ENCODE measurements around the gene FLT1. TPM values are rescaled to one million over a fixed set of nuclear protein-coding genes. Genes with fewer than 3 reads are reported as not detected.

FLT1 gene
- total RNA-seq, 1 donor from 2014 or later = 0.60 TPM

- Mint-ChIP-seq H3K27ac (ENCODE audit: unreplicated experiment) (no peak overlapping the region), H3K4me3 (ENCODE audit: unreplicated experiment) (no peak overlapping the region), H3K9me3 (ENCODE audit: low read depth) (no peaks in the 10 kb centered on the region), H3K27me3 (ENCODE audit: low read depth) (no peaks in the 10 kb centered on the region), H3K4me1 (ENCODE audit: low read depth) (peaks cover 12% of the 10 kb centered on the region), H3K36me3 (ENCODE audit: low read depth) (no peaks in the 10 kb centered on the region)
- DNase-seq (ENCODE audit: low spot score) = no peak
- TF ChIP-seq CTCF (IDR thresholded peaks at IDR 0.05) = no peak
Measured at GRCh38 chr13:28406733-28407266, 88.1 kb downstream of the FLT1 start.

GRCh38 chr13:28402057-28402381, 92.9 kb downstream of the FLT1 start:
- Mint-ChIP-seq H3K4me1 (ENCODE audit: low read depth) (peaks cover 9% of the 10 kb centered on the region), H3K4me3 (ENCODE audit: unreplicated experiment) (no peak overlapping the region), H3K36me3 (ENCODE audit: low read depth) (no peaks in the 10 kb centered on the region), H3K27ac (ENCODE audit: unreplicated experiment) (no peak overlapping the region), H3K9me3 (ENCODE audit: low read depth) (no peaks in the 10 kb centered on the region), H3K27me3 (ENCODE audit: low read depth) (no peaks in the 10 kb centered on the region)
- DNase-seq (ENCODE audit: low spot score) = no peak
- TF ChIP-seq CTCF (IDR thresholded peaks at IDR 0.05) = no peak

GRCh38 chr13:28401303-28402056, 93.4 kb downstream of the FLT1 start:
- peak overlapping the region; percentile 63 for H3K27ac Mint-ChIP-seq (ENCODE audit: unreplicated experiment)
- H3K4me1 Mint-ChIP-seq (ENCODE audit: low read depth) = peaks cover 9% of the 10 kb centered on the region
- peak; percentile 41 for TF ChIP-seq CTCF (IDR thresholded peaks at IDR 0.05)
- no peak for DNase-seq (ENCODE audit: low spot score)
- no peaks in the 10 kb centered on the region for H3K27me3 Mint-ChIP-seq (ENCODE audit: low read depth)
- H3K36me3 Mint-ChIP-seq (ENCODE audit: low read depth) = no peaks in the 10 kb centered on the region
- no peak overlapping the region for H3K4me3 Mint-ChIP-seq (ENCODE audit: unreplicated experiment)
- no peaks in the 10 kb centered on the region for H3K9me3 Mint-ChIP-seq (ENCODE audit: low read depth)

- H3K9me3 Mint-ChIP-seq (ENCODE audit: low read depth) = no peaks in the 10 kb centered on the region
- no peaks in the 10 kb centered on the region for H3K27me3 Mint-ChIP-seq (ENCODE audit: low read depth)
- TF ChIP-seq CTCF (IDR thresholded peaks at IDR 0.05) = no peak
- peaks cover 7% of the 10 kb centered on the region for H3K4me1 Mint-ChIP-seq (ENCODE audit: low read depth)
- H3K4me3 Mint-ChIP-seq (ENCODE audit: unreplicated experiment) = no peak overlapping the region
- H3K27ac Mint-ChIP-seq (ENCODE audit: unreplicated experiment) = no peak overlapping the region
- H3K36me3 Mint-ChIP-seq (ENCODE audit: low read depth) = no peaks in the 10 kb centered on the region
- DNase-seq (ENCODE audit: low spot score) = no peak
Measured at GRCh38 chr13:28396053-28396452, 98.9 kb downstream of the FLT1 start.

GRCh38 chr13:28394422-28394821, 100.5 kb downstream of the FLT1 start:
- Mint-ChIP-seq H3K27ac (ENCODE audit: unreplicated experiment) (no peak overlapping the region), H3K36me3 (ENCODE audit: low read depth) (no peaks in the 10 kb centered on the region), H3K4me1 (ENCODE audit: low read depth) (peaks cover 7% of the 10 kb centered on the region), H3K4me3 (ENCODE audit: unreplicated experiment) (no peak overlapping the region), H3K27me3 (ENCODE audit: low read depth) (no peaks in the 10 kb centered on the region), H3K9me3 (ENCODE audit: low read depth) (no peaks in the 10 kb centered on the region)
- no peak for TF ChIP-seq CTCF (IDR thresholded peaks at IDR 0.05)
- DNase-seq (ENCODE audit: low spot score) = no peak

All from chondrocyte (in vitro differentiated cells).